T-helper 1 cell treated with Interleukin-12 subunit alpha and Interleukin-12 subunit beta and Interleukin-4 antibody, amounts not matched to agents 30 ng/mL and 1 ng/mL, for 36 hours (primary cell): ENCODE results near the gene UQCC5. TPM values are rescaled to one million over a fixed set of nuclear protein-coding genes. Genes with fewer than 3 reads are reported as not detected.

Experiments used
- intact Hi-C: fragments of 100-400 bp; cut with micrococcal nuclease; formaldehyde crosslinking; loops from one replicate; pipeline ENCODE4 v1.15.1; 2024
- total RNA-seq: library from RNA; stranded (reverse); gene quantifications from 2 replicates; pipeline ENCODE4 v1.2.3, GENCODE V29; 2022

The UQCC5 gene
- total RNA-seq, 1 donor from 2014 or later = 5.1 TPM

DNA sequence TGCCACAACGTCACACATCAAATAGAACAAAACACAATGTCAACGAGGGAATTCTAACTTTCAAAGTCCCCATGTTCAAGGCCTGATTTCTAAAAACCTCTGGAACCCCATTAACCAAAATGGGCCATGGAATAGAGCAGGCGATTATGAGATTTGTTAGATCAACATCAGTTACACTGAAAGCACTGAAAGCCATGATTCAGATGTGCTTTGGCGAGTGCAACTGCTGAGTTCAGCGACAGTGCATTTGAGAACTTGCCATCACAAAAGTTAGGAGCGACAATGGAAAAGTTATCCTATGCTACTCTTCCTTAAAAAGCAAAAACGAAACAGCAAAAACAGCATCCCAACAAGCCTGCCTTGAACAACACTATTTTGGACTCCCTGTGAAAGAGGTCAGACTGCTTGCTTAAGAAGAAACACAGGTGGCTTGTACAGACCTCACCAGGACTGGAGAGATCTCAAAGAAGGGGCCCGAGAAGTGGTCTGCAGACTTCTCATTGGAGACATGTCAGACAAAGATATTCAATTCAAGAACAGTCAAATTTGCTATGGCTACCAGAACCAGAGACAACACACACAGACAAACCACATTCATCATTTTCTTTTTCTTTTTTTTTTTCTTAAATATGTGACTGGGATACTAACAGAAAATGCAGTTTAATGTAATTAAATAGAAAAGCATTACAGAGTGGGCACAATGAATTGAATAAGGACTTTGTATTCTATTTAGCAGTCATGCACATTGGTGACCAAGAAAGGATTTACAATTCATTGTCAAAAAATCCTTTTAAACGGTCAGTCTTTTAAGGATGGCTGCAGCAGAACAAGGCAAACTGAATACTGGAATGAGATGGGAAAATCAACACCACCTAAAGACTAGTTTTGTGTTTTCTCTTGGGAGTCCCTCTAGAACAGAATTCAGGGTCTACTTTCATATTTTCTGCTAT, 20.9 kb downstream of the UQCC5 start:
- intact Hi-C loops = no loop called here

DNA sequence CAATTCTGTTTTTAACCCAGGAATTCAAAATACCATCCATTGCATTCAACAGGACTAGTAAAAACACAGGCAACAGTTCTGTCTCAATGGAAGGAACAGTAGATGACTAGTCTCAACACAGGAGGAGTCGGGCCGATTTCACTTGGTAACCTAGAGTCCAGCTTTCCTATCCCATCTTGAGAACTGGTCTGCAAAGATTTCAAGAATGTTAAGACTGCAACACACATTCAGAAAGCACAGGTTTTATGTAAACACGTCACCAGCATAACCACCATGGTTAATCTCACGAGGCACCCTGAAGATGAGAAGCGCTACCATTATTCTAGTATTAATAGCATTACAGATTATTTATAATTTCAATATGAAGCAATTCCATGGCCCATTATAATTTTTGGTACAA, 22.0 kb downstream of the UQCC5 start:
- intact Hi-C loops = no loop called here

GRCh38 chr3:52561028-52561747, 24.8 kb downstream of the UQCC5 start:
- intact Hi-C loops = no loop called here

GRCh38 chr3:52563984-52564383, 27.6 kb downstream of the UQCC5 start:
- intact Hi-C loops = no loop called here

DNA sequence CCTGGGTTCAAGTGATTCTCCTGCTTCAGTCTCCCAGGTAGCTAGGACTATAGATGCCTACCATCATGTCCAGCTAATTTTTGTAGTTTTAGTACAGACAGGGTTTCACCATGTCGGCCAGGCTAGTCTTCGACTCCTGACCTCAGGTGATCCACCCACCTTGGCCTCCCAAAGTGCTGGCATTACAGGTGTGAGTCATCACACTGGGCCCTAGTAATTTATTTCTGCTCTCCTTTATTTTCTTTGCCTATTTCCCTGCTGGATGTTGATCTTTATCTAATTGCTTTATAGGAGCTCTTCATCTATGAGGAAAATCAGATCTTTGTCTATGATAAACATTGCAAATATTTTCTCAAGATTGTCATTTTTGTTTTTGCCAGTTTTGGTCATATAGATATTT, 31.7 kb downstream of the UQCC5 start:
- intact Hi-C loops = no loop called here

GRCh38 chr3:52570076-52570475, 33.7 kb downstream of the UQCC5 start:
- intact Hi-C loops = no loop called here

- intact Hi-C loops = no loop called here
These were observed 35.8 kb downstream of the UQCC5 start for GRCh38 chr3:52572221-52572620.

DNA sequence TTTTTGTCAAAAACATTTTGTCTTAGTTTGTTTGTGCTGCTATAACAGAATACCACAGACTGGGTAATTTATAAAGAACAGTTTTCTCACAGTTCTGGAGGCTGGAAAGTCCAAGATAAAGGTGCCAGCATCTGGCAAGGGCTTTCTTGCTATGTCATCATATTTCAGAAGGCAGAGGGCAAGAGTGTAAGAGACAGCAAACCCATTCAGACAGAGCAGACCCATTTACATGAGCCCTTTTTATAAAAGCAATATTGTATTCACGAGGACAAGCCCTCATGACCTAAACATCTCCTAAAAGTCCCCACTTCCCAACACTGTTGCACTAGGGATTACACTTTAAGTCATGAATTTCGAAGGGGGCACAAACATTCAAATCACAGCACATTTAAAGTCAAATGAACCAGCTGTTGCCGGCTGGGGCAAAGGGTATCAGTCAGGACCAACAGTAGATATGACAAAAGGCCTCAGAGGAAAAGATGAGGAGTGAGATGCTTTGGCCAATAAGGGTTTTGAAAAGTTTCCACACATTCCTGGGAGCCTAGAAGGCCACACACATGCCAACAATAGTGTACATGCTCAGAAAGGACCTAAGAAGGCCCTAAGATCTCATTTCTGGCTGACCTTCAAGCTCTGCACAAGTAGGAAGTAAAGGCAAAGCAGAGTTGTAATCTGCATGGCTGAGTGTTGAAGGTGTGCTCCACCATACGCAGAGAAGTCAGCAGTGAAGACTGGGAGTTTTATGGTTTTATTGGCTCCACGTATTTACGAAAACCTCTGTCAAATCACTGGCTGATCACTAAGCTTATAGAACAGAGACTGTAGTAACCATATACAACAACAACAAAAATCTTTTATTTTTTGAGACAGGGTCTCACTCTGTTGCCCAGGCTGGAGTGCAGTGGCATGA, 37.9 kb downstream of the UQCC5 start:
- intact Hi-C loops = no loop called here

Other genes with a start within 250 kb of the UQCC5 start
- 20.8 and 23.1 TPM in 2 replicates for gene GLYCTK, start 248.8 kb upstream of the UQCC5 start, total RNA-seq
- gene DNAH1, start 220.3 kb upstream of the UQCC5 start, total RNA-seq = 27.1 and 30.1 TPM in 2 replicates
- gene BAP1, start 126.6 kb upstream of the UQCC5 start, total RNA-seq = 93.4 and 98.6 TPM in 2 replicates
- gene PHF7, start 125.9 kb upstream of the UQCC5 start, total RNA-seq = 6.8 and 9.9 TPM in 2 replicates
- not detected in 2 replicates for gene SEMA3G, start 91.5 kb upstream of the UQCC5 start, total RNA-seq
- 0.74 and 1.3 TPM in 2 replicates for gene TNNC1, start 82.6 kb upstream of the UQCC5 start, total RNA-seq
- 81.1 and 84.9 TPM in 2 replicates for gene NISCH, start 81.0 kb upstream of the UQCC5 start, total RNA-seq
- gene STAB1, start 41.3 kb upstream of the UQCC5 start, total RNA-seq = 0.12 and 1.0 TPM in 2 replicates
- 14.3 and 21.6 TPM in 2 replicates for gene NT5DC2, start 2.7 kb upstream of the UQCC5 start, total RNA-seq
- gene PBRM1, start 149.3 kb downstream of the UQCC5 start, total RNA-seq = 88.6 and 91.7 TPM in 2 replicates
- 105 and 113 TPM in 2 replicates for gene GNL3, start 149.4 kb downstream of the UQCC5 start, total RNA-seq
- gene GLT8D1, start 169.2 kb downstream of the UQCC5 start, total RNA-seq = 46.6 and 51.8 TPM in 2 replicates
- gene SPCS1, start 169.5 kb downstream of the UQCC5 start, total RNA-seq = 97.5 and 100 TPM in 2 replicates
- 25.1 and 27.5 TPM in 2 replicates for gene NEK4, start 234.3 kb downstream of the UQCC5 start, total RNA-seq
- not detected in 2 replicates for gene ITIH1, start 241.0 kb downstream of the UQCC5 start, total RNA-seq